Ovary (tissue), 9 donors: ENCODE results near the gene CYFIP1. TPM values are rescaled to one million over a fixed set of nuclear protein-coding genes. Genes with fewer than 3 reads are reported as not detected.

Experiments
- DNase-seq, 5 donors: peaks; one replicate each; pipeline ENCODE4 v3.0.0-alpha.2; 2019 to 2020
- H3K27ac ChIP-seq, 2 donors: fragments of 200-600 bp; one replicate each; pipeline versions ENCODE4 v1.5.1 to v1.8.0; 2019 to 2022
- H3K27me3 ChIP-seq: fragments of 200-600 bp; one replicate; pipeline ENCODE4 v1.8.0; 2022
- H3K36me3 ChIP-seq: fragments of 200-600 bp; sonication (generic); one replicate; pipeline ENCODE4 v1.5.1; 2019
- H3K4me1 ChIP-seq: one replicate; pipeline ENCODE4 v1.8.1; 2013; ENCODE audit warnings: mild to moderate bottlenecking, moderate library complexity; ENCODE audit not compliant: insufficient read depth
- H3K4me3 ChIP-seq: fragments of 200-600 bp; sonication (generic); one replicate; pipeline ENCODE4 v1.5.1; 2017
- H3K9me3 ChIP-seq, 2 donors: fragments of 200-600 bp in 1 of 2; sonication (generic) in 1 of 2; one replicate each; pipeline versions ENCODE4 v1.5.1 to v1.8.1; 2013 to 2019; ENCODE audit warnings: mild to moderate bottlenecking in 1 of 2, moderate library complexity in 1 of 2
- EP300 ChIP-seq: sonication (generic); formaldehyde crosslinking; IDR thresholded peaks from one replicate; pipeline ENCODE4 v1.6.1; 2017; ENCODE audit warnings: antibody characterized with exemption
- POLR2A ChIP-seq: fragments of 450-650 bp; IDR thresholded peaks from one replicate; pipeline ENCODE4 v1.6.1; 2017; ENCODE audit warnings: antibody characterized with exemption, mild to moderate bottlenecking, moderate library complexity
- WGBS, 3 donors: extraction: QIAGEN DNeasy Blood & Tissue Kit in 1 of 3; methylation state at CpG; one replicate each; pipeline versions ENCODE4 v1.1.5 to v1.1.7; 2013 to 2017; 5-methylcytosine and 5-hydroxymethylcytosine counted together
- intact Hi-C, 4 donors: fragments of 100-400 bp; cut with DNase I; formaldehyde crosslinking; loops; one replicate each; pipeline versions ENCODE4 v1.11.0 to v1.15.1; 2022 to 2023
- polyA plus RNA-seq, 2 donors: library from polyadenylated mRNA; stranded (reverse); fragments of 200-250 nt in 1 of 2; fragments of 350-450 nt in 1 of 2; fragmentation: Illumina TruSeq in 1 of 2; extraction: RNeasy Lipid Tissue Mini Kit (QIAGEN cat#74804) in 1 of 2; gene quantifications; one replicate each; pipeline ENCODE4 v1.2.3, GENCODE V29; 2013 to 2014
- total RNA-seq, 7 donors: library from RNA; depleted of rRNA in 2 of 7; stranded (reverse); fragments of >200 nt in 2 of 7; fragmentation: NEBNext Ultra II Directional in 3 of 7; extraction: Animal tissue kit (Norgen Biotek cat#: 25700) in 3 of 7; gene quantifications; one replicate each; pipeline versions ENCODE4 v1.1.0 to v1.2.4, GENCODE V29; 2016 to 2023
- TF ChIP-seq, protein P1 (sequence below), 3 donors: fragments of 450-650 bp in 2 of 3; fragments of 200-600 bp in 1 of 3; IDR thresholded peaks; one replicate each; pipeline versions ENCODE4 v1.5.1 to v1.8.0; 2016 to 2022; ENCODE audit warnings: antibody characterized with exemption in 3 of 3, mild to moderate bottlenecking in 1 of 3
- donor health status: DM: no; HTN: no; CAD: no; lungs with moderate emphysema.
- donor health status: DM: no; HTN: no; CAD: no.
- donor health status: Bipolar disorder and iron deficiency.
- donor health status: DM: yes; HTN: yes; CAD: no.
- donor health status: DM: no; HTN: no; CAD: no.
- donor health status: DM: yes; HTN: yes; CAD: no.

CYFIP1 gene
- total and polyA plus RNA-seq, 9 donors, result 35.8 to 96.2 (median 77.1) TPM

DNA sequence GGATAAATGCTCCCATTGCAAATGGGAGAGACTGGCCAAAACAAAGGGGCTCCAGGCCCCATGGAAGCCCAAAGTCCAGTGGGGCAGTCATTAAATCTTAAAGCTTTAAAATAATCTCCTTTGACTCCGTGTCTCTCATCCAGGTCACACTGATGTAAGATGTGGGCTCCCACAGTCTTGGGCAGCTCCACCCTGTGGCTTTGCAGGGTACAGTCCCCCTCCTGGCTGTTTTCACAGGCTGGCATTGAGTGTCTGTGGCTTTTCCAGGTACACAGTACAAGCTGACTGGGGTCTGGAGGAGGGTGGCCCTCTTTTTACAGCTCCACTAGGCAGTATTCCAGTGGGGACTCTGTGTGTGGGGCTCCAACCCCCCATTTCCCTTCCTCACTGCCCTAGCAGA, 95.8 kb downstream of the CYFIP1 start:
- TF ChIP-seq EP300 (no peak), POLR2A (no peak)
- TF ChIP-seq, protein P1, sequence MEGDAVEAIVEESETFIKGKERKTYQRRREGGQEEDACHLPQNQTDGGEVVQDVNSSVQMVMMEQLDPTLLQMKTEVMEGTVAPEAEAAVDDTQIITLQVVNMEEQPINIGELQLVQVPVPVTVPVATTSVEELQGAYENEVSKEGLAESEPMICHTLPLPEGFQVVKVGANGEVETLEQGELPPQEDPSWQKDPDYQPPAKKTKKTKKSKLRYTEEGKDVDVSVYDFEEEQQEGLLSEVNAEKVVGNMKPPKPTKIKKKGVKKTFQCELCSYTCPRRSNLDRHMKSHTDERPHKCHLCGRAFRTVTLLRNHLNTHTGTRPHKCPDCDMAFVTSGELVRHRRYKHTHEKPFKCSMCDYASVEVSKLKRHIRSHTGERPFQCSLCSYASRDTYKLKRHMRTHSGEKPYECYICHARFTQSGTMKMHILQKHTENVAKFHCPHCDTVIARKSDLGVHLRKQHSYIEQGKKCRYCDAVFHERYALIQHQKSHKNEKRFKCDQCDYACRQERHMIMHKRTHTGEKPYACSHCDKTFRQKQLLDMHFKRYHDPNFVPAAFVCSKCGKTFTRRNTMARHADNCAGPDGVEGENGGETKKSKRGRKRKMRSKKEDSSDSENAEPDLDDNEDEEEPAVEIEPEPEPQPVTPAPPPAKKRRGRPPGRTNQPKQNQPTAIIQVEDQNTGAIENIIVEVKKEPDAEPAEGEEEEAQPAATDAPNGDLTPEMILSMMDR (IDR thresholded peaks at IDR 0.05), result no peak
- DNase-seq, result no peak
- H3K27me3 ChIP-seq, result no peaks in the 10 kb centered on the region
- intact Hi-C loops, result loop anchor here in 1 of 4 donors (10.0 kb wide), 1 partner anchor 60 kb away; no protein-coding TSS in a partner anchor
- 75 to 82% (median 81%) methylated on average over 1 of the region's 1 CpG for WGBS, 3 donors
- H3K4me1 ChIP-seq, result no peaks in the 10 kb centered on the region
- H3K4me3 ChIP-seq, result no peak overlapping the region
- no peaks in the 10 kb centered on the region for H3K9me3 ChIP-seq
- no peaks in the 10 kb centered on the region for H3K36me3 ChIP-seq
- no peak overlapping the region for H3K27ac ChIP-seq

DNA sequence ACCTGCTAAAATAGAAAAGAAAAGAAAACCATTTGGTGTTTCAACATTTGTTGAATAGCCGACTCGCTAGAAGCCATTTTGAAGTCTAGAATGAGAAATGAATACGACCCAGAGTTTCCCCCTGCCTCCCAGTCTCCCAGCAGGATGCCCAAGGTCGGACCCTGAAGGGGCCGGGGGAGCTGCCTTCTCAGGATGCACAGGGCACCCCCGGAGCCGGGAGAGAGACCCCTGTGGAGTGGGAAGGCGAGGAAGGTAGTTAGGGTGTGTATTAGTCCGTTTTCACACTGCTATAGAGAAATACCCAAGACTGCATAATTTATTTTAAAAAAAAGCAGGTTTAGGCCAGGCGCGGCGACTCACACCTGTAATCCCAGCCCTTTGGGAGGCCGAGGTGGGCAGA, 97.0 kb downstream of the CYFIP1 start:
- intact Hi-C loops, result loop anchor here in 1 of 4 donors (10.0 kb wide), 1 partner anchor 62 kb away; no protein-coding TSS in a partner anchor
- Histone ChIP-seq H3K27ac (no peak overlapping the region), H3K4me1 (no peaks in the 10 kb centered on the region), H3K27me3 (no peaks in the 10 kb centered on the region), H3K9me3 (no peaks in the 10 kb centered on the region), H3K36me3 (no peaks in the 10 kb centered on the region), H3K4me3 (no peak overlapping the region)
- no peak for TF ChIP-seq POLR2A
- TF ChIP-seq EP300, result no peak
- TF ChIP-seq, protein P1 (IDR thresholded peaks at IDR 0.05), result no peak
- 85 to 89% (median 86%) methylated on average over 13 of the region's 13 CpGs for WGBS, 3 donors
- no peak for DNase-seq

DNA sequence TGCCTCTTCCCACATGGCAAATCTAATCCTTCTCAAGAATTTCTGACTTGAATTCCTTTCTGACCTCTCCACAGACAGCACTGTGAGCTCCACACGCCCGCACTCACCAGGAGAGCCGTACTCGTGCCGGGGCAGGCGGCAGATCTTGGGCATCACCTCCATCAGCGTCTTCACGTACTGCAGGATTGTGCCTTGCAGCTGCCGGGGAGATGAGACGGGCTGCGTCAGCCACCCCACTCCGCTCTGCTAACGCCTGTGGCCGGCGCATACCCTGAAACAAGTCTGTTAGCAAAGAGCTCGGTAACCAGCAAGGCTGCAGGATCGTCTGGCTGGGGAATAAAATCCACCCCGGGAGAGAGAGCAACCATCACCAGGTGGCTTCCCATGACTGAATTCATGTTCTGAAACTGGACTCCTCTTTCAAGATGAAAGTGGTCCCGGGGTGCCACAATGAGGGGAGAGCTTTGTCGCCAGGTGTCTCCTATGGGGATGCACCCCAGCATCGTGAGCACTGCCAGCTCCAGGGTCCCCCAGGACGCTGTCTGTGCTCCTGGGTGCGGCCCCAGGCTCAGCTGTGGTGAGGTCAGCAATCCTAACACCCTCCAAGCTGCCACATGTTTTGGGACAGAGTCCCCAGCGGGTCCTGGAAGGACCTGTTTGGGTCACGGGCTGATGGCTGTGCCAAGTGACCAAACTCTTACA, 98.3 kb downstream of the CYFIP1 start:
- no peak overlapping the region for H3K27ac ChIP-seq
- H3K27me3 ChIP-seq, result no peaks in the 10 kb centered on the region
- no peaks in the 10 kb centered on the region for H3K36me3 ChIP-seq
- WGBS, 3 donors, result 94% methylated on average over 25 of the region's 25 CpGs
- no peak for DNase-seq
- no peak for TF ChIP-seq POLR2A
- TF ChIP-seq EP300, result no peak
- TF ChIP-seq, protein P1 (IDR thresholded peaks at IDR 0.05), result no peak
- intact Hi-C loops, result loop anchor here in 1 of 4 donors (10.0 kb wide), 1 partner anchor 63 kb away; no protein-coding TSS in a partner anchor
- no peak overlapping the region for H3K4me3 ChIP-seq
- no peaks in the 10 kb centered on the region for H3K9me3 ChIP-seq
- H3K4me1 ChIP-seq, result no peaks in the 10 kb centered on the region

DNA sequence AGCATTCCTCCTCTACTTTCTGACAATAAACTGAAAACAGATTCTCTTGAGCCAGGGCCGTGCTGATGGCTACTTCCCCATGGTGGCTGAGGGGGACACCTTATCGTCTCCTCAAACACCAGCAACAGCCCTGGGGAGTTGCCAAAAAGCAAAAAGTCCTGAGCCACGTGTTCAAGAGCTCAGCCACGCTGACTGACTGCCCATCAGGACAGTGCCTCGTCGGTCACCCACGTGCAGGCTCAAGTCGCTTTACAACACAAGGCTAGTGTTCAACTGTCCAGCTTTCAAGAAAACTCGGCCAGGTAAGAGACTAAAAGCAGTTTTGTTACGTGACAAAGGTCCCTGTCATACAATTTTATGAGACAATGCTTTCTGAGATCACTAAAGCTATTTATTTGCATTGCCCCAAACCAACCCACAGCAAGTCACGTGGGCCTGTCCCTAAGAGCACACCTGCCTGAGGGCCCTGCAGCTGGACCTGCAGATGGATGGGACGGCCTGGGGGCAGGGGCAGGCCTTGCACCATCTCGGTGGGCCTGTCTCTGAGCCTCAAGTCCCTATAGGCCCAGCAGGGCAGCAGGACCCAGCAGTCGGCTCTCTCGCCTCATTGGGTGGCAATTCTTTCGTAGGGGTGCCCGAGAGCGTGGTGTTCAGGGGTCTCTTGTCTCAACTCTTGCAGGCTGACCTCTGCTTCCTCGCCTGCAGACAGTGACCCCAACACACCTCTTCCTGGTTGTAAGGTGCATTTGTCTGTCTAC, 99.0 kb downstream of the CYFIP1 start:
- Histone ChIP-seq H3K36me3 (no peaks in the 10 kb centered on the region), H3K4me1 (no peaks in the 10 kb centered on the region), H3K27me3 (no peaks in the 10 kb centered on the region), H3K9me3 (no peaks in the 10 kb centered on the region), H3K27ac (no peak overlapping the region), H3K4me3 (no peak overlapping the region)
- TF ChIP-seq EP300 (no peak), POLR2A (no peak)
- TF ChIP-seq, protein P1 (IDR thresholded peaks at IDR 0.05), result no peak
- 89 to 91% (median 91%) methylated on average over 19 of the region's 19 CpGs for WGBS, 3 donors
- intact Hi-C loops, result loop anchor here in 1 of 4 donors (10.0 kb wide), 1 partner anchor 64 kb away; no protein-coding TSS in a partner anchor
- no peak for DNase-seq
